A549 (cell line): ENCODE results near the gene EXOC7.

Source experiments
- BHLHE40 ChIP-seq: IDR thresholded peaks from 2 replicates; pipeline ENCODE4 v1.6.1; 2012; ENCODE audit warnings: low read depth, low read length, inconsistent platforms
- CTCF ChIP-seq: fragments of >200 bp; sonication (Bioruptor Twin); formaldehyde crosslinking; IDR thresholded peaks from 3 replicates; pipeline ENCODE4 v1.5.1; 2016

GRCh38 chr17:76033139-76033538, 70.4 kb downstream of the EXOC7 start:
- TF ChIP-seq CTCF (no peak), BHLHE40 (no peak)
